Activated T-cell treated with anti-CD3 and anti-CD28 coated beads for 48 hours (primary cell): ENCODE results near the gene TPPP3.
"Not testable (repeated sequence)": the region's sequence is repeated elsewhere in the genome, so short reads cannot be mapped to it uniquely, and the experiment has no call there.

Experiments used
- DNase-seq: peaks from one replicate; pipeline ENCODE4 v3.0.0-alpha.2; 2020; ENCODE audit warnings: low read depth

The TPPP3 gene

DNA sequence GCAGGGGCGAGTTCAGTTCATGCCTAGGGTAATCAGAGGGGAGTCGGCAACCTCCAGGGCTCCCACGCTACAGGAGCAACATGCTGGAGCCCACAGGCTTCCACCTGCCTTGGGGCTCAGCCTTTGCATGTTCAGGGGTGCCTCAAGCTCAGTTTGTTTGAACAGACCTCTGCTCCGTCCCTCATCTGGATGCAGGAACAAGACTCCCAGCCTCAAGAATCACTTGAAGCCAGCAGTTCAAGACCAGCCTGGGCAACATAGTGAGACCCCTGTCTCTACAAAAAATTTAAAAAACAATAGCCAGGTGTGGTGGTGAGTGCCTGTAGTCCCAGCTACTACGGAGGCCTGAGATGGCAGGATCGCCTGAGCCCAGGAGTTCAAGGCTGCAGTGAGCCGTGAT lies 32.7 kb upstream of the TPPP3 start:
- no peak for DNase-seq

DNA sequence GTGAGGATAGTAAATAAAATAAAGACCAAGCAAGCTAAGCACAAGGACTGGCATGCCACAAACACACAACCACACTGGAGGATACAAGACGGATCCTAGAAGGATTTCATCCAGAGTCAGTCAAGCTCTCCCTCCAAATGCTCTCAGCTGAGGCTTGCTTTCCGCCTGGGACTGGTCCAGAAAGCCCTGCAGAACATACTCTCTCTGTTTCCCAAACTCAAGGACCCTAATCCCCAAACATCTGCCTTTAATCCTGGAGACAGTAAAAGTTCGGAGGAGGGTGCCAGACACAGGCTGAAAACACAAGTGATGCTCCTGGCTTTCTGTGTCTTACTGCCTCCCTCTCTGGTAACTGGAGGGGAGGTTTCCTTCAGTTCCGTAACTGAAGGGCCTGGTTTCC lies 32.3 kb upstream of the TPPP3 start:
- no peak for DNase-seq

DNA sequence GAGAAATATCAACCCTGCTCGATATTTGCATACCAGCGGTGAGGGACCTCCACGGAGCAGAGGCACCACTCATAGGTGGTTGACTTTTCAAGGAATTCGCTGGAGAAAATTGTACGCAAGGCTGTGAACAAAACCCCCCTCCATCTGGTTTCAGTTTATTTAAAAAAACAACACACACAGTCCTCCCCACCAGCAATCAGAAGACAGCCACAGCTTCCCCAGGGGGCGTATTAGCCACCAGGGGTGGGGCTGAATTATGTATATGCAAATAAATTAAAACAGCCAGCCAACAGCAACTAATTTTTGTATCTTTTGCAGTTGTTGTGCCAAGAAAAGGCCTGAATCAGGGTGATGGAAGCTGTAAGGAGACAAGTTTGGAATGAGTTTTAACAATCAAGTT lies 31.8 kb upstream of the TPPP3 start:
- DNase-seq, result no peak

DNA sequence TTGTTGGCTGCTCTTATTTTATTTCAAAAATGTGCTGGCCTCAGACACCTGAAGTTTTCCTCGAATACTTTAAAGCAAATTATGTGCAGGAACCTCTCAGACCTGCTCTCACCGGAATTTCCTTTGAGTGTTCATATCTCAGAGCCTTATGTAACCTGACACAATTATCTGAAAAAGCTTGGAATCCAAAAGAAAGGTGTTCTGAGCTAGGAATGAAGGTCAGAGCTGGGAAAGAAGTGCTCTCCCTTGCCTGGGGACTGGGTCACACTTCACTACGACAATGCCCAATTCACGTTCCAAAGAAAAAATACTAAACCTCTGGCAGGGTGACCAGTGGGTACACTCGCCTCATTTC lies 30.9 kb upstream of the TPPP3 start:
- no peak for DNase-seq

DNA sequence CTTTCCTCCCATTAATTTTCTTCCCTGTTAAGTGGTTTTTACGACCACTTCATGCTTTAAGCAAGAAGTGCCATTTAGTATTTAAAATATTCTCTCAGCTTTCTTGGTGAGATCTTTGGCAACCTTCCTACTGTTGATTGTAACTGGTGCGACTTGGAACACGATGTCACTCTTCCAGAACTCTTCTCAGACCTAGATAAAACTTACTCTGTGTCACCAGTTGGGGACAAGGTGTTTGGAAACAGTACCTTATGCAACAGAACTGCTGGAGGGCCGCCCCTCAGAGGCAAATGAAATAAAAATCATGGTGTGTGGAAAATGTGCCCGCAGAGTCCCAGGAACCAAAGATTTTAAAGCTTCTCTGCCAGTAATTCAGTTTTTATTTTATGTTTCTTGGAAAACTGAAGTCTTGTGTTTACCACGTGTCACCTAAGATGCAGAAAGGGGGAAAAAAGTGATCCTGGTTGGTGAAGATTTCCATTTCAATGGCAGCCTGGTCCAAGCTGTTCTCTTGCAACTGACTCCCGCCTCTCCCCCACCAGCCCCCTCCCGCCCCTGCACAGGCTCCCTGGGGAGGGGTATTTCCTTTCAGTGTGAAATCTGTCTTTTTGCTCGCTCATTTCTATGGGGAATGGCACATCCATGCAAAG lies 30.4 kb upstream of the TPPP3 start:
- no peak for DNase-seq

DNA sequence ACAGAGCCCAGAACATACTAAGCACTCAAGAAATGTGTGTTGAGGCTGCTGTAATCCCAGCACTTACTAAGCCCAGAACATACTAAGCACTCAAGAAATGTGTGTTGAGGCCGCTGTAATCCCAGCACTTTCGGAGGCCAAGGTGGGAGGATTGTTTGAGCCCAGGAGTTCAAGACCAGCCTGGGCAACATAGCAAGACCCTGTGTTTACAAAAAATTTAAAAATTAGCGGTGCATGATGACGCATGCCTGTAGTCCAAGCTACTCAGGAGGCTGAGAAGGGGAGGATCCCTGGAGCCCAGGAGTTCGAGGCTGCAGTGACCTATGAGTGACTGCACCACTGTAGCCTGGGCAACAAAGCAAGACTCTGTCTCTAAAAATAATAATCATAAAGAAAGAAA lies 29.7 kb upstream of the TPPP3 start:
- DNase-seq, result no peak

DNA sequence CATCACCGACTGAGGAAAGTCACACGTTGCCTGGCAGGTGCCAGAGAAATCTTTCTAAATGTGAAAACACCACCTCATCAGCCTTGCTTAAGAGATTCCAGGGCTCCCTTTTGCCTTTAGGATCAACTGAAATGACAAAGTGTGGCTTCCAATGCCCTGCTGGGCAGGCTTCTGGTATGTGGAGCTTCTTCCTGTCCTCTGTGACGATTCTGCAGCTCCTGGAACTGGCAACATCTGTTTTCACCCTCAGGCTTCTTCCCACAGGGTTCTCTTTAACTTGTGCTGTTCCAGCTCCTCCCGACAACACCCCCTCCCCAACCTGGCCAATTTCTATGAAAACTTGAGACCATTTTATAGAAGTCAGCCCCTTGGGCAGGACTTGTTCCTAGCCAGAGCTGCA lies 27.7 kb upstream of the TPPP3 start:
- no peak for DNase-seq

DNA sequence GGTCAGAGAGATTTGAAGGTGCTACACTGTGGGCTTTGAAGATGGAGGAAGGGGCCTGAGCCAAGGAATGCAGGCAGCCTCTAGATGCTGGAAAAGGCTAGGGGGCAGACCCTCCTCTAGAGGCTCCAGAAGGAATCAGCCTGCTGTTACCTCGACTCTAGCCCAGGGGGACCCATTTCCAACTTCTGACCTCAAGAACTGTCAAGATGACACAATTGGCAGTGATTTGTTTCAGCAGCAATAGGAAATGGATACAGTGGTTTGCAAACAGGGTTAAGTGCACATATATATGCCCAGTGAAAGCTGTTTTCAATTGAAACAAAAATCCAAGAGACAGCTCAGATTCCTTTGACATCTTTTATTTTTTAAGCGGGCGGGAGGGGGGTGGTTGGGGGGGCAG lies 26.6 kb upstream of the TPPP3 start:
- DNase-seq, result no peak

DNA sequence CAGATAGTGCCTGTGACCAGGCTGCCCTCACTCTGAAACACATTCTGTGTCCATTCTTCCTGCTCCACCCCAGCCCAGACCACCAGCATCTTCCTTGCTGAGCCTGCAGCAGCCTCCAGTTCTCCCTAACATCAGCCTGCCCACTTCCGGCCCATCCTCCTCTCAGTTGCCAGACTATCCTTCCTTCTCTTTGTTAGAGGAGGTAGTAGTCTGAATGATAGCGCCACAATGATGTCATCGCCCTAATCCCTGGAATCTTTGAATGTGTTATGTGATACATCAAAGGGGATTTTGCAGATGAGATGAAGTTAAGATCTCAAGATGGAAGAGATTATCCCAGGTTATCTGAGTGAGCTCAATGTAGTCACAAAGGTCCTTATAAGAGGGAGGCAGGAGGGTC lies 26.2 kb upstream of the TPPP3 start:
- DNase-seq, result no peak

DNA sequence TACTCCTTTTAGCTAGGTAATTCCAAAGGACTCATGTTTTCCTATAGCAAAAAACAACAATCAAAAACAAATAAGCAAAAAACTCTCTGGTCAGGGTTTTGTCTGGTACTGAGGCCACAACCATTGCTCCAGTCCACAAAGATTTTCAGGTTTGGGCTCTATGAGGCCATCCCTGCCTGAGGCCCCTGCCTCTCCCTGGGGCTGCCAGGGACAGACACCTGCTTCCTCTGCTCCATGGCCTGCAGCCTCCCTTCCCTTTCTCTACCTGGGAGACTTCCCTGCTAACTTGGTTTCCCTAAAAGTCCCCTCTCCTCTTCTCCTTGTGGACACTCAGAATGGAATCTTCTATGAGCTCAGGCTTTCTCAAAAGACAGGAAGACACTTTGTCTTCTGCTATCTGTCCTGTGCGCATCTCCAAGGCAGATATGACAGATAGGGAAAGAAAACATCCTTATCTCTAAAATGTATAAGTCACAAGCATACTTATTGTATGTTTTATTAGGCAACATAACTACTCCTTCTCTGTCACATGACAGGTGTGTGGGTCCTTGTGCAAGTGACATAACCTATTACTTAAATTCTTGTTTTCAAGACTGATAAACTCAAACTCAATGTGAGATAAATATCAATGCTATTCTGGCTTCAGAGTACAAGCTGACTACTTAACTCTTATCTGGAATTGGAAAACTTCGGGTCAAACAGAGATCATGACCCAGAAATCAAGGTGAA lies 24.2 kb upstream of the TPPP3 start:
- DNase-seq, result no peak

DNA sequence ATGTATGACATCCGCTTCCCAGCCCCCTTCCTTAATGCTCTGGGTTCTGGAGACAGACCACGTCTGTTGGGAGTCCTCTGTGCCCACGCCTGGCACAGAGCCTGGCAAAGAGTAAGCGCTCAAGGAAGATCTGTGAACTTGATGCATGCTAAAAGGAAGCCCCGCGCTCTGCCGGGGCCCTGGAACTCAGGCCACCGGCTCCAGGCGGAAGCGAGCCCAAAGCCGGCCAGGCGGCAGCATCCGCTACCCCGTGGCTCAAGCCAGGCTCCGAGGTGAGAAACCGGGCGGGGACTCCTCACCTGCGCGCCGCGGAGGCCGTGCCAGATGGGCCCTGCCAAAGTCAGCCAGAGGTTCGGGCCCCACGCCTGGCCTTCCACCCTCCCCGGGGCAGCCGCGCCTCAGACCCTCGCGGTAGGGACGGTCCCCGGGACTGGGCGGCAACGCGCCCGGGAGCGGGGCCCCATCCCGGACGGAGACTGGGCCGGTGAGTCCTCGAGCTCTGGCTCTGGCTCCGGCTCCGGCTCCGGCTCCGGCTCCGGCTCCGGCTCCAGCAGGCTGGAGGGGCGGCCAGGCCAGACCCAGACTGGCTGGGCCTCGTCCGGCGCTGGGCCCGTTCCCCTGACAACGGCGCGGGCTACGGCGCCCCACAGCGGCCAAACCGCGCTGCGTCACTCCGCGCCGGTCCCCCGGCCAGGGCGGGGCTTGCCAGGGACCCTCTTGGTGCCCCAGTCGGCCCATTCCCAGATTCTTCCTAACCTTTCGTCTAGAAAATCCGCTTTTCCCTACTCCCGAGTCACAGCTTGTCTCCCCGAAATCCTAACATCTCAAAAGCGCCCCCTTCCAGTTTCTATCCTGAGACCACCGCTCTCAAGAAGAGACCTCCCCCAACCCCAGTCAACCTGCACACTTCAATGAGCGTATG lies 22.8 kb upstream of the TPPP3 start, which contains the start of gene ZDHHC1:
ZDHHC1 (minus strand) TSS at position 606 of the 922 bp plus-strand sequence. CDS start 8,702 bp downstream, outside the sequence.
- peak; percentile 65 for DNase-seq

DNA sequence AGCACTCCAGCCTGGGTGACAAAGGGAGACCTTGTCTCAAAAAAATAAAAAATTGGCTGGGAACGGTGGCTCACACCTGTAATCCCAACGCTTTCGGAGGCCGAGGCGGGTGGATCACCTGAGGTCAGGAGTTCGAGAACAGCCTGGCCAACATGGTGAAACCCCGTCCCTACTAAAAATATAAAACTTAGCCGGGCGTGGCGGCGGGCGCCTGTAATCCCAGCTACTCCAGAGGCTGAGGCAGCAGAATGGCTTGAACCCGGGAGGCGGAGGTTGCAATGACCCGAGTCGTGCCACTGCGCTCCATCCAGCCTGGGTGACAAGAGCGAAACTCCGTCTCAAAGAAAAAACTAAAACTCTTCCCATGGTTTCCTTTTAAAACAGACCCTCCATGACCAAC lies 22.1 kb upstream of the TPPP3 start:
- DNase-seq, result not testable (repeated sequence)

DNA sequence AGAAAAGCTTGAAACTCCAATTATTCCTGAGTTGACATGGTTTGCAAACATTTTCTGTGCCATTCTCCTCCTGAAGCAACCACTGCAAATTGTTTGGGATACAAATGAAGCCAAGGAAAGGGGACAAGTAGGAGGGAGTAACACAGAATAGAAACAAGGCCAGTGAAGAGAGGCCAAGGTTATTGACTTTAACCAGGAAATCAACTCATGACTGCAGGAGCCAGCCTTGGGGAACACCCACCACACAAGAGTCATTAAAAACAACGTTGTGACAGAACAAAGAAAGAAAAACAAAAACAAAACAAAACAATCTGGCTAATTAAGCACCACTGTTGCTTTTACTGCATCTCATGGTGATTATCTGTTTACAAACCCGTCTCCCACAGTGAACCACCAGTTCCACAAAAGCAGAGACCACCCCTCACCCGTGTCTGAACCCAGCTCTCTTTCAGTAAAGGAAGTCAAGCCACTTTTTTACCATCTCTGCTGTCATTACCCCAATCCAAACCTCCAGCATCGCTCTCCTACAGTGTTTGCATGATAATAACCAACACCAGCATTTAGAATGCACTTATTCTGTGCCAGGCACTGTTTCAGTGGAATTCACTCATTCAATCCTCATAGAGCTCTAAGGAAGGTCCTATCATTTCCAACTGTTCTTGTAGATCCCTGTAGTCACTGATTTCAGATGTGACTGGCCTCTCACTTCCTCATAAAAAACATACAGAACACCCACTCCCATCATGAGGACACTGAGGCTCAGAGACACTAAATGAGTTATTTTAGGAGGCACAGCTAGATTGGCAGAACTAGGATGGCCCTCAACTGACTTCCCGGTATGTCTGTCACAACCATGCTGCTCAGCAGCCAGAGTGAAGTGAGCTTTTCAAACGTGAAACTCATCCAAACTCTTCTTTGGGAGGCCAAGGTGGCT lies 20.9 kb upstream of the TPPP3 start:
- no peak for DNase-seq

DNA sequence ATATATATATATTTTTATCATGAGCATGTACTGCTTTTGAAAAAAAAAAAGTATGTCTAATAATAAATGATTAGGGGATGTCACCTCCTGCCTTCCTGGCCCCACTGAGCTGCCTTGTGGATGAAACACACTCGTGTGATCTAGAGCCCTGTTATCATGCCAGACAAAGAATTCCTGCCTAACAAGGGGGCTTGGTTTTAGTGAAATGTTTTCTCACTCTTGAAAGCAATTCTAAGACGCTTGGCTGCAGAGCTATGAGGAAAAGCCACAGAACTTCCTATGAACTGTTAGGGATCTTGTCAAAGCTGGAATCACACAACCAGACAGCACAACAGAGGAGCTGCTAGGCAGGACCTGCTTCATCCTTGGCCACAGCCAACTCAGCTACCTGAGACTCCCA lies 19.0 kb upstream of the TPPP3 start:
- no peak for DNase-seq

DNA sequence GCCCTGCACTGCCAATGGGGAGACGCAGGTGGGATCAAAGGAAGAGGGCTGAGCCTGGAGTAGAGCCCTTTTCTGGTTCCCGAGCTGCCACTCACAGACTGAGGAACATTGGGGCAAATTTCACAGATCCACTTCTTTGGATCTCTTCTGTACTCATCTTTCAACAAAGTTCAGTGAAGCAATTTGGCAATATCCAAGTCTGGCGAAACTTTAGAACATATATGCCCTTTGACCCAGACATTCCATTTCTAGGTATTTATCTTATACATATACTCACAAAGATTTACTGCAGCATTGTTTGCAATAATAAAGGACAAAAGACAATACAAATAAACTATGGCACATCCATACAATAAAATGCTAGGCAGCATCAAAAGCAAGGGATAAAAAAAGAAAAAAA lies 18.0 kb upstream of the TPPP3 start:
- DNase-seq, result no peak

DNA sequence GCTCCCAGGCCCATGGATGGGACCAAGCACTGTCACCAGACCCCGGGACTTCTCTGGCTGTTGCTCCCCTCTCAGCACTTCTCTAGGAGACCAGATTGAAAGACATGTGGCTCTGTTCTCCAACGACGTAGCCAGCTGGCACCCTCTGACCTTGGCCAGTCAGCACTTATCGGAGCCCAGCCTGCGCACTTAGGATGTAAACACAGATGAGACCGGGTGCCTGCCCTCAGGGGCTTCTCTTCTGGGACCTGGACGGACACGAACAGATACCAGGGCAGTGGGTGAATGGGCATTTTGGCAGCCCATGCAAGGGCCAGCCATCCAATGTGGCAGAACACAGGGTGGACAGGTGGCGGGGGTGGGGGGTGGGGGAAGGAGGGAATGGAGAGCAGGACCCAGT lies 16.3 kb upstream of the TPPP3 start:
- DNase-seq, result no peak

DNA sequence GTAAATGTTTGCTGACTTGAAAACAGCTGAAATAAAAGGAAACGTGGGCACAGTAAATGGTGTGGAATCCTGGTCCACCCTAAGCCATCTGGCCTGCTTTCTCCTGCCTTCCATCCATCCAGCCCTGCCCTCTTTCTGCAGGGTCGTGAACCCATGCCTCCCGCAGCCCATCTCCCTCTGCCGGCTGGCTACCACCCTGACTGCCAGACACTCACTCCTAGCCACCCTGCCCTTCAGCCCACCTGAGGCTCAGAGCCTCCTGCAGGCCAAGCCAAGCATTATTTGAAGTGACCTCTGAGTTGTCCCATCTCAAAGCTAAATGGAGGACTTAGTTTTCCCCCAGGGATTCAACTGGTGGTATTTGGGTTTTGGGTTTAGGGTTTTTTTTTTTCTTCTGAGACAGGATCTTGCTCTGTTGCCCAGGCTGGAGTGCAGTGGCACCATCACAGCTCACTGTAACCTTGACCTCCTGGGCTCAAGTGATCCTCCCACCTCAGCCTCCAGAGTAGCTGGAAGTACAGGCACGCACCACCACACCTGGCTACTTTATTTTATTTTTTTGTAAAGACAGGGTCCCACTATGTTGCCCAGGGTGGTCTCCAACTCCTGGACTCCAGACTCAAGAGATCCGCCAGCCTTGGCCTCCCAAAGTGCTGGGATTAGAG lies 14.6 kb upstream of the TPPP3 start:
- DNase-seq, result no peak

DNA sequence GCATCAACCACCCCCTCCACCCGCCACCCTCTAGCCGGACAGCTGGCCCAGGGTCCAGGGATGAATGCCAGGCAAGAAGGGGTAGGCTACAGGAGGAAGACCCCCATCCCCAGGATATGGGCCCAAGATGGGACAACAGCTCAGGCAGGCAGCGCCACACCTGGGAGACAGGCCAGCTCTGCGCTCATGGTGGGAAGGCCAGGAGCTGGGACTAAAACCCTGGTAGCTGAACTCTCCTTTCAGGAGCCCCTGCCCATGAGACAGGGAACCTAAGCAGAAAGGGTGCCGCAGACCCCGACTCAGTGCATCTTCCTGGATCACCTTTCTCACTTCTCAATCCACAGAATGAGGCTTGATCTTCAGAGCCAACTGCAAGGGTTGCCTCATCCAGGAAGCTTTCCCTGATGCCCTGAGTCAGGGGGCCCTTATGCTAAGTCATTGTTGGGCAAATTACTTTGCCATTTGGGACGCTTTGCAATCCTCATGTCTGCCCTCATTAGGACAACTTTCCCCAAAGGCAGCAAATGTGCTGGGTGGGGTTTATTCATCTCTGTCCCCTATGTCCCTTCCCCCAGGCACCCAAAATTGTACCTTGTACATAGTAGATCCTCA lies 14.0 kb upstream of the TPPP3 start:
- DNase-seq, result no peak

DNA sequence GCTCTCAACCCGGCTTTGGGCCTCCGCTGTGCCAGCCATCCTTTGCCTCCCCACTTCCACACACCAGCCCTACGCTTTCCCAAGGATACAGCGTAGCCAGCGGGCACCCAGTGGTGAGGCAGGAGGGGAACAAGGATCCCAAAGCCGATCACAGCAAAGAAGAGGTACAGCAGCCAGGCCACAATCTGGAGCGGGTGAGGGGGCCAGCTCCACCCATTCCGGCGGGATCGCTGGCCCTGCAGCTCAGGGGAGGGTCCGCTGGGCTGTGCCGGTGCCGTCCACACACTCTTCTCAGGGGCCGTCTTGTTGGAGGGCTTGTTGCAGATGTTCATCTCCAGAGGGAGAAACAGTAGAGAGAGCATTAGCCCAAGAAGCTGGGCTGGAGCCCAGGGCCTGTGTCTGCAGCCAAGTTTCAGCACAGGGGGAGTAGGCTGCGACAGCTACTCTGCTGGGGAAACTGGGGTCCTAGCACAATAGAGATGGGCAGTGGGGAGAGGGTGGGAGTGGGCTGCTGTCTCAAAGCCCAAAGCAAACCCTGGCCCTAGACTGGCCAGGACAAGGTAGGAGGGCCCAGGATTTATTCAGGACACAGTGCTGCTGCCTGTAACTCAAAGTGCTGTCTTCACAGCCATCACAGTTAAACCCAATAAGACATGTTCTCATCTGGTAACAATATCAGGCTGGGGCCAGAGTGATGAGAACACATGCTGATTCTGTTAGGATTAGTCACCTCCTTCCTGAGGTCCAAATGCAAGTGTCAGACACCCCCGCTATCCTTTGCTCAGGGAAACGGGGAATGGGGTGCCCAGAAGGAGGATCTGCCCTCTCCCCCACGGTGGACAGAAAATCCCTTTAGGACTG lies 13.0 kb upstream of the TPPP3 start:
- no peak for DNase-seq

DNA sequence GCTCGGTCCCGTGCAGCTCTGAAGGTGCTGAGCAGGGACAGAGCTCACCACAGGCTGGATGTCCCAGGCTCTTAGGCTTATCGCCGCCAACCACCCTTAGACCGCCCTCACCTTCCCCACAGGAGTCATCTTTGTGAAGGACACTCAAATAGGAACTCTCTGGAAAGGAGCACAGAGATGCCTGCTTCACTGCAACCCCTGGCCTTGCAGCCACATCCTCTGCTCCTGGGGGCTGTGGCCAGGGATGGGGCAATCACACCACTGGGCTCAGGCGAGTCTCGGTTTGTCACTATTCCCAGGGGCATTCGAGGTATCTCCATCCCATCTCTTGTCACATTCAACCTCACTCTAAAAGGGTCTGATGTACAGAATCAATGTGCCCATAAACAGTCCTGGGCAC lies 12.0 kb upstream of the TPPP3 start:
- no peak for DNase-seq
